GM21367 (cell line): Measurements from ENCODE around the gene TSHR.
A peak's percentile ranks its signal among the peaks of the same experiment; 100 is the strongest.
"Not testable (repeated sequence)": the region's sequence is repeated elsewhere in the genome, so short reads cannot be mapped to it uniquely, and the experiment has no call there.

Experiments
- ATAC-seq: cut with Tn5 transposase; IDR thresholded peaks from one replicate; pipeline ENCODE4 v1.9.1; 2021; ENCODE audit not compliant: unreplicated experiment

Gene TSHR

DNA sequence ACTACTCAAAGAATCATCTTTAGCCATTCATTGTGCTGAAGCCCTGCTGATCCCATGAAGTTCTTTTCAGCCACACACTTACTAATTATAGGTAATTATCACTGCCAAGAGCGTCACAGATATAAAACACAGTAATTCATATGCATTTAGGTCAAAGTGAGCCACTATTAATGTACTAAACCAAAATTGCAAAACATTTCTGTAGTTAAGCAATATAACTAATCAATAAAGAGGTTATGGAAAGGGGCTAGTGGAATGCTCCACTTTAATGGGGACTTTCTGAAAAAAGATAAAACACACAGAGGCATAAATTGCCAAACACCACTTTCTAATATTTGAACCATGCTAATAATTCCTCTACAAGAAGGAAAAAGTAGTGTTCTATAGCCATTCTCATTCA, 7.1 kb upstream of the TSHR start:
- no peak for ATAC-seq

- ATAC-seq, result no peak
Observed at GRCh38 chr14:80951491-80951890, 3.9 kb upstream of the TSHR start.

- ATAC-seq, result not testable (repeated sequence)
Observed at GRCh38 chr14:80953211-80953610, 2.2 kb upstream of the TSHR start.

DNA sequence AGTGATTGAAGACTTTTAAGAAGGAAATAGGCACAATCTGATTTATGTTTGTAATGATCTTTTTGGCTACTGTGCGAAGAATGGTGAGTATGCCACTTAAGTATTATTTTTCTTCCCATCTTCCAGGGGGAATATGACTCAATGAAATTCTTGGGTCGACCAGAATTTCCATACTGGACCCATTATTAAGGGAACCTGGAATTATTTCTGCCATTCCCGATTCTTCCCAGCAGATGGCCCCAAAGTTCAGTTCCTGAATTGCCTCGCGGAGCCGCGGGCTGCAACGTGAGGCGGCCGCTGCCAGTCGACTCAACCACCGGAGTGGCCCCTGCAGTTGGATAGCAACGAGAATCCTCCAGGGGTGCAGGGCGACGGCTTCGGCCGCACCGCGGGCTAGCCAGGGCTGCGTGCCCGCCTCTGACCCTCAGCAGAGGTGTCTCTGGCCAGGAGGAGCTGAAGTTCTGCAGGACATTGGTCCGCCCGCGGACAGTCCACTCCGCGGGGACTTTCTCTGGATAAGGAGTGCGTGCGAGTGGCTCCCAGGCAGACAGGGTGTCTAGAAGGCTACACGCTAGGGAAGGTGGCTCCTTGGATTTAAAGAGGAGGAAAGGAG, 628 bp upstream of the TSHR start:
- ATAC-seq, result peak; percentile 21

DNA sequence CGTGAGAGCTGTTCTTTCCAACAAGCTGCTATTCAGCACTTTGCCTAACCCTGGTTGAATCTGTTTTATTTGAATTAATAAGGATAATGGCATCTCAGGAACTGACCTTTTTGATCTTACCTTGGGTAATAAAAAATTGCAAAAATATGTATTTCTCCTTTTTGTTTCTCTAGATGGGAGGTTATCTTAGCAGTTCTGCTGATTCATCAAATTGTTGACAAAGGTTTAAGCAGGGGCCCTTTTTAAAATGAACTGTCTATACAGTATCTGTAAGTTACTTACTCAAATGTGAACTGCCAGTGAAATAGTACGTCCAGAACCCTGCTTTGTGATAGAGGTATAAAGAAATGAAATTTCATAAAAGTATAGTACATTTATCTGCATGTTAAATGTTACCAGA, 681 bp downstream of the TSHR start:
- ATAC-seq, result no peak

- no peak for ATAC-seq
Observed at GRCh38 chr14:80956922-80957321, 1.5 kb downstream of the TSHR start.

GRCh38 chr14:80957613-80958012, 2.2 kb downstream of the TSHR start:
- no peak for ATAC-seq

DNA sequence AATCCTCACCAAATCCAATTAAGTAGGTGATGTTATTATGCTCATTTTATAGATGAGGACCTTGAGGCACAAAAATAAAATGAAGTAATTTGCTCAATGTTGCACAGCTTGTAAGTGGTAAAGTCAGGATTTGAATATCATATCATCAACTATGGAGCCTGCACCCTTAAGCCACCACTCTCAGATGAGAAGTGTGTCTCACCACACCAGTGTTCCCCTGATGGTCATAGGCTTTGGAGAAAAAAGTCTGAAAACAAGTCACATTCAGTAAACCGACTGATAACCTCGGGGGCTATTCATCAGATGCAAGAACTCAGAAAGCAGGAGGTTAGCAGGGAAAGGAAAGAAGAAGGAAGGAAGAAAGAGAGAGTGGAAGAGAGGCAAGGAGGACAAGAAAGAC, 2.8 kb downstream of the TSHR start:
- ATAC-seq, result no peak

GRCh38 chr14:80958939-80959338, 3.5 kb downstream of the TSHR start:
- ATAC-seq, result no peak

DNA sequence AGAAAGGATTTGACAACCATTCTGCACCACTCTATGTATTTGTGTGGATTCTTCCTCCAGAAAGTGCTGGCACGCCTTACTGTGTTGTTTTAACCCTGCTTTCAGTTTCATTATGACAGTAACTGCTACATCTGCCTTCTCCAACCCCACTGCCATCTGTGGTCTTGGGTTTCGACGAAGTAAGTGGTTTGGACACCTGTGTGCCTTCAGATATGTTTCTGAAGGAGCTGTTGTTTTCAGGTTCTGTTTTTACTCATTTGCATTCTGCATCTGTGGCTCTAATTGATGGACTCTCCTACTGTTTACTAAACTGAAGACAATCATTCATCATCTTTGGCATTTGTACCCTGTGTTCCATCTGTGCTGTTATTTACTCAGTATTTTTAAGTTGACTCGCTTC, 4.1 kb downstream of the TSHR start:
- ATAC-seq, result peak; percentile 98

DNA sequence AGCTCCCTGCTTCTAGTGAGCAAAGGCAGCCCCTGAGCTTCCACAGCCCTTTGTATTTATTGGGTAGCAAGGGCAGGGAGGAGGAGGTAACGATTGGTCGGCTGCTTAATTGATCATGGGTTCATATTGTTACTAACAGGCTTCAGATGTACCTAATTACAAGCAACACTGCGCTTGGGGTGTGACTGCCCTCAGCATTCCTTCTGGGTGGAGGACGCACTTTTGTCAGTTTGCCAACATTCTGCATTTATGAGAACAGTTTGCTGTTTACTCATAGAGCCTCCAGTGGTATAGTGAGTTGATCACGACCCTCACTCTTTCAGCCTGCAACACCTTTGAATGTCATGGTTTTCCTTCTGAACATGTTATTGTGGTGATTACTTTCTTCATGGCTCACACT, 9.6 kb downstream of the TSHR start:
- ATAC-seq, result no peak

- no peak for ATAC-seq
Observed at GRCh38 chr14:80973931-80974641, 18.7 kb downstream of the TSHR start.

DNA sequence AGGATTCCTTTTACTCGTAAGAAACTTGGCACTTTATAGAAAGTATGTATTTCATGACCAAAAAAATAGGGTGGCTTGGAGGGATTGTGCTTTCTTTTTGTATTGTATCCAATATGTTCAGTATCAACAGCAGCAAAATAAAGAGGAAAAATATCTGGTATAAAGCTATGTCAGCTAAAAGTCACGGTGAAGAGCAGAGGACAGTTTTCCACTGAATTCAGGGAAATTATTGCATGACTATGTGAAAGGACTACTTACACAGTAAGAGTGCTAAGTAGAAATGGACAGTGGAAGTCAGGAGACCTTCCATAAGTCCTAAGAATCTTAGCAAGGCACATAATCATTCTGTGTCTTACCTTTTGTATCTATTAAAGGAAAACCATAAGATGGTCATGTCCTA, 19.3 kb downstream of the TSHR start:
- ATAC-seq, result no peak

DNA sequence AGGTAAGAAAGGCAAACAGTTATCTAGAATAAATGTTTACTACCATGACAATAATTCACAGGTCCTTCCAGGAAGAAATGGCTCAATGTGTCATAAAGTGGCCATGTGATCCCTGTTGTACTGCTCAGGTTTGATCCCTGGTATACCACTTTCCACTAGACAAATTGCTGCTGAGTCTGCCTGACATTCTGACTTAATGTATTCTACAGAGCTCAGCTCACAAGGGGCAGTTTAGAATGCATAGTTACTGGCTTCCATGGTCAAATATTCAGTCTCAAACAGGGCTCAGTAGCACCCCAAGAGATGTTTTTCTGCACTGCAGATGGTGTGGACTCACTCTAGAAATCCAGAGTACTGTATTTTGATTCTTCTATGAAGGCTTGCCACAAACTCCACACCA, 21.8 kb downstream of the TSHR start:
- peak; percentile 75 for ATAC-seq

DNA sequence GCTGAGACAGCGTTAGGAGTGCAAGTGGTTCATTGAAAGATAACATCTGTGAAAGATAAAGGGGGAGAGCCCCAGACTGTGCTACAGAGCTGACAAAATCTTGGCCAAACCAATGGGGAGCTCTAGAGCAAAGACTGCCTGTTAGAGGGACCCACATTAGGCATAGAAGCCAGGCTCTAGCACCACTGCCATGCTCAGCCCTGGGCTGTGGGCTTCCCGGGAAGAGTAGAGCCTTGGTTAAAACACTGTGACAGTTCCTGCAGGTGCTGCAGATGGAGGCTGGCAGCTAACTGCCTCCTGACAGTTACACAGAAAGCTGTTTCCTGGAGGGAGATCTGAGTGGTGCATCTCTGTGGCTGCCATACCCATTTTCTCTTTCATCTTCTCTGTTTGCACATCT, 23.0 kb downstream of the TSHR start:
- ATAC-seq, result no peak

DNA sequence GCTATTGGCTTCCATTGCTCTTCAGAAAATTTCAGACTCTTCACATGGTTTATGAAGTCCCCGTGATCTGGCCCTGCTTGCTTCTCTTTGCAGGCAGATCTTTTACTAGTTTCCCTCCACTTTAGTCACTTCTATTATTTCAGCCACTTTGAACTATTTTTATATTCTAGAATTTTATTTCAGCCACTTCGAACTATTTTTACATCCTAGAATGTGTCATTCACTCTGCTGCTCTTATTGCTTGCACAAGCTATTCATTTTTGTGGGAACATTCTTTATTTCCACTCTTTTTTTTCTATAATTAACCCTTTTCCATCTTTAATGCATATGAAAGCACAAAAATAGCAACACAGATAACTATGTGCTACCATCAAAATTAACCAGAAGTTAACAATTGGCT, 24.5 kb downstream of the TSHR start:
- ATAC-seq, result no peak

GRCh38 chr14:80981156-80981555, 25.7 kb downstream of the TSHR start:
- no peak for ATAC-seq

- ATAC-seq, result no peak
Observed at GRCh38 chr14:80981673-80982072, 26.3 kb downstream of the TSHR start.

GRCh38 chr14:80982711-80983110, 27.3 kb downstream of the TSHR start:
- ATAC-seq, result no peak

DNA sequence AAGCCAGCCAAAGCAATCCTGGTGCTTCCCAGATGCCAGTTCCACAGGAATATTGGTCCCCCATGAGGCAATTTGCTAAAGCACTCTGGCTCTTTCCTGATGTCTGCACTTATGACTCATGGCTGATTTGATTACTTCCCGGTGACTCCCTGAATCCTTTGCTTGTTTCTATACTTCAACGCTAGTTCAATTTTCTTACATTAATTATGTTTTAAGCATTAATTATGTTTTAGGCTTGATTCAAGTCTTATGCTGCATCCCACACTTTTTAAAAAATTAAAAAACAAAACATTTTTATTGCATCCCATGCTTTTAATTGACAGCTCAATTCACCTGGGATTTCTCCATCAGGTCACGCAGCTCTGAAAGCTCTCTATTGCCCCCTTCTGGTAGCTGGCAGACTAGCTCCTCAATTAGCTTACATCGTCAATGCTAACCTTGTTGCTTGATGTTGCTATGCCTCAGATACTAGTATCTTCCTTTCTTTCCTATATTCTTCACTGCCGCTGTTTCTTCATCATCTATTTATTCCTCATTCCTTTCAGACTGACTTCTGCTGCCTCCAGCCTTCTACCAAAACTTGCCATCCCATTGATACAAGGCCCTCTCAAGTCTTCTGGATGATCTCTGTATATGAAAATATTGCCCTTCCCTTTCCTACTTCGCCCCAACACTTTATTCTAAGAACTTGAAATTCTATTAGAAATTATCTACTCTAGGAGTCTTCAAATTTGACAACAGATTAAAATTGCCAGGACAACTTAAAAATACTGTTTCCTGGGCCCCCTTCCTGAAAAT, 32.0 kb downstream of the TSHR start:
- ATAC-seq, result peak; percentile 71

DNA sequence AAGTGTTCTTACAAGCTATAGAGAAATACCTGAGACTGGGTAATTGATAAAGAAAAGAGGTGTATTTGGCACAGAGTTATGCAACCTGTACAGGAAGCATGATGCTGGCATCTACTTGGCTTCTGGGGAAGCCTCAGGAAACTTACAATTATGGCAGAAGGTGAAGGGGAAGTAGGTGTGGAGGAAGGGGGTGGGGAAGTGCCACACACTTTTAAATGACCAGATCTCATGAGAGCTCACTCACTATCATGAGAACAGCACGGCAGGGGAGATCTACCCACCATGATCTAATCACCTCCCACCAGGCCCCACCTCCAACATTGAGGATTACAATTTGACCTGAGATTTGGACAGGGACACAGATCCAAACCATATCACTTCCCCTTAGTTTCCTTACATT, 32.8 kb downstream of the TSHR start:
- no peak for ATAC-seq

- peak; percentile 50 for ATAC-seq
Observed at GRCh38 chr14:80988735-80989429, 33.5 kb downstream of the TSHR start.
